Measurements from ENCODE around the gene PPP1R2B. TPM values are rescaled to one million over a fixed set of nuclear protein-coding genes. Genes with fewer than 3 reads are reported as not detected.

The PPP1R2B gene
- total and polyA plus RNA-seq, 4 experiments from 2014 or later, result 0.12 to 0.30 (median 0.18) TPM

DNA sequence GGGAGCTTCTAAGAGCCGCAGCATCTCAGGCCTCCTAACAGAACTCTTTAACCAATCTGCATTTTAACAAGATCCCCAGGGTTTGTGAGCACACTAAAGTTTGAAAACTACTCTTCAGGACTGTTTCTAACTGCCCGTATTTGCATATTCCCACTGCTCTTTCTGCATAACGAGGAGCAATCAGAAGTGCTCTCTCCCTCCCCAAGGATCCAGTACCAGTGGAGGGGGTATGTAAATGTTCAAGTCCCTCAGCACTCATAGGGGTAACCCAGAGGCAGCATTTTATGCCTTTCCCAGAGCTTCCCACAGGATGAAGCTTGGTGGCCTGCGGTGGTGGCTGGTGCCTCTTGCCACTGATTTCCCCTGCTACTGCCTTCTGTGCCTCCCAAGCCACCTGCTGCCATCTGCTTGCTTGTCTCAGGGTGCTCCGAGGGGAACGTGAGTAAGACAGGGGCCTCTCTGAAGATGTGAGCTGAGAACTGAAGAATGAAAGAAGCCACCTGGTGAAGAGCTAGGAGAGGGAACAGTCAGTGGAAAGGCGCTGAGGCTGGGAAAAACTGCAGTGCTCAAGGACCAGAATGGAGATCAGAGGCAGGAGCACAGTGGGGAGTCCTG lies 30.0 kb upstream of the PPP1R2B start:
- no peak overlapping the region for H3K27ac ChIP-seq (ENCODE audit: low read depth, low read length)

GRCh38 chr5:156824241-156824640 lies 25.9 kb upstream of the PPP1R2B start:
- no peaks in the 10 kb centered on the region for H3K9me3 ChIP-seq (ENCODE audit: control insufficient read depth in 1 of 2, low read length in 2 of 2)
- H3K4me1 ChIP-seq (ENCODE audit: insufficient read depth, low read length), result no peaks in the 10 kb centered on the region
- ChIA-PET POLR2A (ENCODE audit: partially characterized antibody) (no interaction called here), CTCF (ENCODE audit: partially characterized antibody) (interaction anchor here (1.6 kb wide), 1 partner anchor 8 kb away, joined by 4 read pairs; no protein-coding TSS in a partner anchor)
- H3K27ac Mint-ChIP-seq, result no peak overlapping the region
- no peaks in the 10 kb centered on the region for H3K36me3 ChIP-seq (ENCODE audit: insufficient read depth, low read length)
- H3K27ac ChIP-seq (ENCODE audit: low read depth, low read length), result no peak overlapping the region
- H3K36me3 Mint-ChIP-seq, result no peaks in the 10 kb centered on the region
- H3K4me3 ChIP-seq (ENCODE audit: low read length in 2 of 2), result no peak overlapping the region
- peaks cover 6 to 8% of the 10 kb centered on the region in 2 donors for H3K27me3 Mint-ChIP-seq
- no peaks in the 10 kb centered on the region for H3K4me1 Mint-ChIP-seq
- no peak overlapping the region for H3K4me3 Mint-ChIP-seq
- peaks cover 0 to 11% (median 4%) of the 10 kb centered on the region in 8 donors for H3K9me3 Mint-ChIP-seq
- no peaks in the 10 kb centered on the region for H3K27me3 ChIP-seq (ENCODE audit: insufficient read depth, low read length)
- no peak for DNase-seq
- intact Hi-C loops (cut with micrococcal nuclease), result no loop called here

More for the DNA sequence above, 30.0 kb upstream of the PPP1R2B start:
- intact Hi-C loops (cut with micrococcal nuclease), result no loop called here
- Mint-ChIP-seq H3K27ac (no peak overlapping the region), H3K9me3 (no peaks in the 10 kb centered on the region), H3K4me3 (no peak overlapping the region), H3K4me1 (no peaks in the 10 kb centered on the region), H3K36me3 (no peaks in the 10 kb centered on the region), H3K27me3 (peaks cover 4 to 6% of the 10 kb centered on the region in 2 donors)
- Histone ChIP-seq H3K36me3 (ENCODE audit: insufficient read depth, low read length) (no peaks in the 10 kb centered on the region), H3K27me3 (ENCODE audit: insufficient read depth, low read length) (no peaks in the 10 kb centered on the region), H3K4me1 (ENCODE audit: insufficient read depth, low read length) (no peaks in the 10 kb centered on the region), H3K4me3 (ENCODE audit: low read length in 2 of 2) (no peak overlapping the region), H3K9me3 (ENCODE audit: control insufficient read depth in 1 of 2, low read length in 2 of 2) (no peaks in the 10 kb centered on the region)
- no peak for DNase-seq
- ChIA-PET CTCF (ENCODE audit: partially characterized antibody) (interaction anchor here (0.9 kb wide), 1 partner anchor 114 kb away, joined by 3 read pairs; no protein-coding TSS in a partner anchor), POLR2A (ENCODE audit: partially characterized antibody) (no interaction called here)

- Mint-ChIP-seq H3K9me3 (peaks cover 0 to 11% (median 4%) of the 10 kb centered on the region in 8 donors), H3K36me3 (no peaks in the 10 kb centered on the region), H3K4me3 (no peak overlapping the region), H3K27ac (no peak overlapping the region), H3K27me3 (peaks cover 6 to 8% of the 10 kb centered on the region in 2 donors), H3K4me1 (no peaks in the 10 kb centered on the region)
- POLR2A ChIA-PET (ENCODE audit: partially characterized antibody), result no interaction called here
- no peaks in the 10 kb centered on the region for H3K36me3 ChIP-seq (ENCODE audit: insufficient read depth, low read length)
- no peak overlapping the region for H3K27ac ChIP-seq (ENCODE audit: low read depth, low read length)
- no peak for DNase-seq
- intact Hi-C loops (cut with micrococcal nuclease), result no loop called here
- H3K4me1 ChIP-seq (ENCODE audit: insufficient read depth, low read length), result no peaks in the 10 kb centered on the region
- CTCF ChIA-PET (ENCODE audit: partially characterized antibody), result no interaction called here
- H3K27me3 ChIP-seq (ENCODE audit: insufficient read depth, low read length), result no peaks in the 10 kb centered on the region
- no peaks in the 10 kb centered on the region for H3K9me3 ChIP-seq (ENCODE audit: control insufficient read depth in 1 of 2, low read length in 2 of 2)
- H3K4me3 ChIP-seq (ENCODE audit: low read length in 2 of 2), result no peak overlapping the region
Observed at GRCh38 chr5:156824800-156825199, 25.3 kb upstream of the PPP1R2B start.

- H3K27ac Mint-ChIP-seq, result peak overlapping the region in 1 of 7 donors; percentile 71
- peaks cover 0 to 11% (median 4%) of the 10 kb centered on the region in 8 donors for H3K9me3 Mint-ChIP-seq
- intact Hi-C loops (cut with micrococcal nuclease), result no loop called here
- H3K27me3 ChIP-seq (ENCODE audit: insufficient read depth, low read length), result no peaks in the 10 kb centered on the region
- CTCF ChIA-PET (ENCODE audit: partially characterized antibody), result no interaction called here
- POLR2A ChIA-PET (ENCODE audit: partially characterized antibody), result no interaction called here
- H3K4me3 ChIP-seq (ENCODE audit: low read length in 2 of 2), result no peak overlapping the region
- no peaks in the 10 kb centered on the region for H3K9me3 ChIP-seq (ENCODE audit: control insufficient read depth in 1 of 2, low read length in 2 of 2)
- no peak overlapping the region for H3K27ac ChIP-seq (ENCODE audit: low read depth, low read length)
- peaks cover 6% of the 10 kb centered on the region in 2 donors for H3K27me3 Mint-ChIP-seq
- no peaks in the 10 kb centered on the region for H3K36me3 ChIP-seq (ENCODE audit: insufficient read depth, low read length)
- H3K4me3 Mint-ChIP-seq, result no peak overlapping the region
- no peaks in the 10 kb centered on the region for H3K36me3 Mint-ChIP-seq
- DNase-seq, result no peak
- H3K4me1 ChIP-seq (ENCODE audit: insufficient read depth, low read length), result no peaks in the 10 kb centered on the region
- H3K4me1 Mint-ChIP-seq, result no peaks in the 10 kb centered on the region
Observed at GRCh38 chr5:156825688-156826087, 24.4 kb upstream of the PPP1R2B start.

DNA sequence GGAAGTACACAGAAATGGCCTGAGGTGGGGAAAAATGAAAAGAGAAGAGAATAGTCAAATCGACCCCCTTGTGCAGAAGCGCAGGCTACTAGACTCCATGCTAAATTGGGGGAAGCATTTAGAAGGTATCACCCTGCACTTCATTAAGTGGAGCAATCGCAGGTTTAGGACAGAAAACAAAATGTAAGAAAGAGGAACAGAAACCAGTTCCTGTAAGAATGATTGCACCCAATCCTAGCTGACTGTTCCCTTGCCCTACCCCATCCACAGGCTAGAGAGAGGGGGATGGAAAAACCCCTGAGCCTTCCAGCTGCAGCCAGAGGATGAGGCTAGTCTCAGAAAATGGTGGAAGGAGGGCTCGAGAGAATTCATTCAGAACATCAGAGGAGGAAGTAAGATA lies 23.9 kb upstream of the PPP1R2B start:
- intact Hi-C loops (cut with micrococcal nuclease), result no loop called here

DNA sequence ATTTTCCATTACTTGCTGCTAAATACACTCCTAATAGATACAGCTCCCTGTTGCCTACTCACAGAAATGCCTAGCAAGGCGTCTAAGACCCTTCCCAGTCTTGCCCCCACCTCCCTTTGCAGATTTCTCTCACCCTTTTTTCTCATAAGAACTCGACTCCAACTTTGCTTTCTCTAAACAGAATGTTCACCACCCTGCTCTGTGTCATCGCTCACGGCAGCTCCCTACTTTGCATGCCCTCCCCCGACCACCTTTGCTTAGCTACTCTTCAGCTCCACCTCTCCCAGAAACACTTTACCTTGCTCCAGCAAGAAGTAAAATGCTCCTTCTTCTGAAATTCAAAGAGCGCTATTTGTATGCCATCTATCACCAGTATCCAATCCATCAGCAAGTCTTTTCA lies 15.2 kb upstream of the PPP1R2B start:
- intact Hi-C loops (cut with micrococcal nuclease), result loop anchor here (5.0 kb wide), 1 partner anchor 102 kb away; no protein-coding TSS in a partner anchor
- Histone ChIP-seq H3K27ac (ENCODE audit: low read depth, low read length) (no peak overlapping the region), H3K27me3 (ENCODE audit: insufficient read depth, low read length) (no peaks in the 10 kb centered on the region), H3K36me3 (ENCODE audit: insufficient read depth, low read length) (no peaks in the 10 kb centered on the region), H3K4me3 (ENCODE audit: low read length in 2 of 2) (no peak overlapping the region), H3K9me3 (ENCODE audit: control insufficient read depth in 1 of 2, low read length in 2 of 2) (no peaks in the 10 kb centered on the region), H3K4me1 (ENCODE audit: insufficient read depth, low read length) (no peaks in the 10 kb centered on the region)
- DNase-seq, result no peak
- H3K27me3 Mint-ChIP-seq, result peaks cover 1 to 3% of the 10 kb centered on the region in 2 donors
- no peak overlapping the region for H3K4me3 Mint-ChIP-seq
- H3K4me1 Mint-ChIP-seq, result no peaks in the 10 kb centered on the region
- H3K27ac Mint-ChIP-seq, result no peak overlapping the region
- H3K9me3 Mint-ChIP-seq, result no peaks in the 10 kb centered on the region
- ChIA-PET CTCF (ENCODE audit: partially characterized antibody) (interaction anchor here (0.8 kb wide), 1 partner anchor 101 kb away, joined by 4 read pairs; no protein-coding TSS in a partner anchor), POLR2A (ENCODE audit: partially characterized antibody) (no interaction called here)
- no peaks in the 10 kb centered on the region for H3K36me3 Mint-ChIP-seq

More for the DNA sequence above, 23.9 kb upstream of the PPP1R2B start:
- CTCF ChIA-PET (ENCODE audit: partially characterized antibody), result no interaction called here
- no peaks in the 10 kb centered on the region for H3K4me1 ChIP-seq (ENCODE audit: insufficient read depth, low read length)
- peaks cover 0 to 11% (median 4%) of the 10 kb centered on the region in 8 donors for H3K9me3 Mint-ChIP-seq
- H3K4me1 Mint-ChIP-seq, result no peaks in the 10 kb centered on the region
- no peak overlapping the region for H3K27ac Mint-ChIP-seq
- no peak overlapping the region for H3K4me3 Mint-ChIP-seq
- no peak overlapping the region for H3K4me3 ChIP-seq (ENCODE audit: low read length in 2 of 2)
- peaks cover 6% of the 10 kb centered on the region in 2 donors for H3K27me3 Mint-ChIP-seq
- no peaks in the 10 kb centered on the region for H3K27me3 ChIP-seq (ENCODE audit: insufficient read depth, low read length)
- POLR2A ChIA-PET (ENCODE audit: partially characterized antibody), result no interaction called here
- DNase-seq, result no peak
- H3K27ac ChIP-seq (ENCODE audit: low read depth, low read length), result no peak overlapping the region
- H3K36me3 Mint-ChIP-seq, result no peaks in the 10 kb centered on the region
- H3K9me3 ChIP-seq (ENCODE audit: control insufficient read depth in 1 of 2, low read length in 2 of 2), result no peaks in the 10 kb centered on the region
- no peaks in the 10 kb centered on the region for H3K36me3 ChIP-seq (ENCODE audit: insufficient read depth, low read length)

GRCh38 chr5:156835905-156836304 lies 14.2 kb upstream of the PPP1R2B start:
- no peaks in the 10 kb centered on the region for H3K9me3 ChIP-seq (ENCODE audit: control insufficient read depth in 1 of 2, low read length in 2 of 2)
- Mint-ChIP-seq H3K9me3 (no peaks in the 10 kb centered on the region), H3K4me3 (no peak overlapping the region), H3K4me1 (no peaks in the 10 kb centered on the region), H3K27ac (peak overlapping the region in 1 of 7 donors; percentile 4), H3K27me3 (peaks cover 1 to 3% of the 10 kb centered on the region in 2 donors), H3K36me3 (no peaks in the 10 kb centered on the region)
- H3K4me1 ChIP-seq (ENCODE audit: insufficient read depth, low read length), result no peaks in the 10 kb centered on the region
- H3K4me3 ChIP-seq (ENCODE audit: low read length in 2 of 2), result no peak overlapping the region
- H3K27ac ChIP-seq (ENCODE audit: low read depth, low read length), result no peak overlapping the region
- ChIA-PET POLR2A (ENCODE audit: partially characterized antibody) (no interaction called here), CTCF (ENCODE audit: partially characterized antibody) (interaction anchor here (0.6 to 2.2 kb wide), 6 partner anchors 19 to 1914 kb away, joined by 3 to 10 read pairs (median 3); no protein-coding TSS in a partner anchor)
- H3K27me3 ChIP-seq (ENCODE audit: insufficient read depth, low read length), result no peaks in the 10 kb centered on the region
- H3K36me3 ChIP-seq (ENCODE audit: insufficient read depth, low read length), result no peaks in the 10 kb centered on the region
- DNase-seq, result no peak
- intact Hi-C loops (cut with micrococcal nuclease), result loop anchor here (5.0 kb wide), 1 partner anchor 101 kb away; no protein-coding TSS in a partner anchor

All from CD4-positive, alpha-beta memory T cell (primary cell).